Measurements from ENCODE around the gene KDM7A. TPM values are rescaled to one million over a fixed set of nuclear protein-coding genes. Genes with fewer than 3 reads are reported as not detected.

The KDM7A gene
- total RNA-seq, 1 experiment from 2014 or later, result 1.5 TPM

- 0 out of 2 replicates have a peak, but pooled peaks cover 10% of the 10 kb centered on the region for H3F3A ChIP-seq (ENCODE audit: insufficient read depth, low read depth)
- POLR2A ChIA-PET (ENCODE audit: unreplicated experiment), result interaction anchor here (0.6 kb wide), 1 partner anchor 43 kb away, joined by 12 read pairs; no protein-coding TSS in a partner anchor
- peaks cover 12% of the 10 kb centered on the region for H3K4me1 ChIP-seq (replicated peaks; ENCODE audit: insufficient read depth)
- no peaks in the 10 kb centered on the region for H3K27me3 ChIP-seq (ENCODE audit: insufficient read depth, low read depth)
- intact Hi-C loops (cut with micrococcal nuclease; ENCODE audit: unreplicated experiment), result no loop called here
- H3K4me2 ChIP-seq, result peak overlapping the region; percentile 37
- no peak overlapping the region for H2AFZ ChIP-seq
- H4K20me1 ChIP-seq (ENCODE audit: insufficient read depth), result no peaks in the 10 kb centered on the region
- CTCF ChIA-PET, result no interaction called here
- no peak overlapping the region for H3K4me3 ChIP-seq
- BruUV-seq (replicated peaks), result no TSS peak
- no peak for TF ChIP-seq EZH2 (IDR thresholded peaks at IDR 0.05; ENCODE audit: low read depth)
- TF ChIP-seq CTCF (conservative IDR thresholded peaks at IDR 0.05), result no peak
- H3K36me3 ChIP-seq (ENCODE audit: low read depth), result no peaks in the 10 kb centered on the region
- H3K27ac ChIP-seq, result no peak overlapping the region
- no peak for DNase-seq
- no peaks in the 10 kb centered on the region for H3K9me3 ChIP-seq (ENCODE audit: insufficient read depth, low read depth)
- no peaks in the 10 kb centered on the region for H3K9me2 ChIP-seq (ENCODE audit: insufficient read depth)
- no peaks in the 10 kb centered on the region for H3K79me2 ChIP-seq (ENCODE audit: low read depth)
Observed at GRCh38 chr7:140048989-140049338, 127.8 kb downstream of the KDM7A start.

GRCh38 chr7:140048138-140048537 is 128.6 kb downstream of the KDM7A start:
- Histone ChIP-seq H3K36me3 (ENCODE audit: low read depth) (no peaks in the 10 kb centered on the region), H4K20me1 (ENCODE audit: insufficient read depth) (no peaks in the 10 kb centered on the region), H3K9me2 (ENCODE audit: insufficient read depth) (no peaks in the 10 kb centered on the region), H3K27me3 (ENCODE audit: insufficient read depth, low read depth) (no peaks in the 10 kb centered on the region), H3K79me2 (ENCODE audit: low read depth) (no peaks in the 10 kb centered on the region), H3K9me3 (ENCODE audit: insufficient read depth, low read depth) (no peaks in the 10 kb centered on the region), H2AFZ (no peak overlapping the region), H3K4me1 (replicated peaks; ENCODE audit: insufficient read depth) (peaks cover 12% of the 10 kb centered on the region), H3K27ac (no peak overlapping the region), H3K4me2 (no peak overlapping the region), H3K4me3 (no peak overlapping the region), H3F3A (ENCODE audit: insufficient read depth, low read depth) (0 out of 2 replicates have a peak, but pooled peaks cover 10% of the 10 kb centered on the region)
- no peak for DNase-seq
- no TSS peak for BruUV-seq (replicated peaks)
- intact Hi-C loops (cut with micrococcal nuclease; ENCODE audit: unreplicated experiment), result no loop called here
- TF ChIP-seq CTCF (conservative IDR thresholded peaks at IDR 0.05), result no peak
- TF ChIP-seq EZH2 (IDR thresholded peaks at IDR 0.05; ENCODE audit: low read depth), result no peak
- CTCF ChIA-PET, result no interaction called here
- POLR2A ChIA-PET (ENCODE audit: unreplicated experiment), result no interaction called here

- Histone ChIP-seq H3K4me3 (no peak overlapping the region), H3K9me2 (ENCODE audit: insufficient read depth) (no peaks in the 10 kb centered on the region), H2AFZ (no peak overlapping the region), H3K9me3 (ENCODE audit: insufficient read depth, low read depth) (no peaks in the 10 kb centered on the region), H4K20me1 (ENCODE audit: insufficient read depth) (no peaks in the 10 kb centered on the region), H3K4me2 (no peak overlapping the region), H3K27me3 (ENCODE audit: insufficient read depth, low read depth) (no peaks in the 10 kb centered on the region), H3F3A (ENCODE audit: insufficient read depth, low read depth) (0 out of 2 replicates have a peak, but pooled peaks cover 10% of the 10 kb centered on the region), H3K36me3 (ENCODE audit: low read depth) (no peaks in the 10 kb centered on the region), H3K79me2 (ENCODE audit: low read depth) (no peaks in the 10 kb centered on the region), H3K4me1 (replicated peaks; ENCODE audit: insufficient read depth) (peaks cover 12% of the 10 kb centered on the region), H3K27ac (no peak overlapping the region)
- intact Hi-C loops (cut with micrococcal nuclease; ENCODE audit: unreplicated experiment), result no loop called here
- TF ChIP-seq EZH2 (IDR thresholded peaks at IDR 0.05; ENCODE audit: low read depth) (no peak), CTCF (conservative IDR thresholded peaks at IDR 0.05) (no peak)
- no TSS peak for BruUV-seq (replicated peaks)
- POLR2A ChIA-PET (ENCODE audit: unreplicated experiment), result no interaction called here
- CTCF ChIA-PET, result no interaction called here
- DNase-seq, result no peak
Observed at GRCh38 chr7:140047197-140047596, 129.6 kb downstream of the KDM7A start.

Data from PC-9 (cell line).